PC-3 (cell line): ENCODE results near the gene RNF38. TPM values are rescaled to one million over a fixed set of nuclear protein-coding genes. Genes with fewer than 3 reads are reported as not detected.
A peak's percentile ranks its signal among the peaks of the same experiment; 100 is the strongest.
"Not testable (repeated sequence)": the region's sequence is repeated elsewhere in the genome, so short reads cannot be mapped to it uniquely, and the experiment has no call there.

Source experiments
- ATAC-seq: fragments of 200-7000 bp; cut with Tn5 transposase; 2 replicates; pipeline ENCODE4 v1.9.1; 2020; ENCODE audit warnings: mild to moderate bottlenecking, moderate library complexity
- BruUV-seq: library from RNA; stranded (reverse); fragments of 400-500 nt; replicated peaks from 2 replicates; lab custom pipeline; 2021; lab: Mats Ljungman, UMichigan
- CTCF ChIA-PET: fragments of 300-600 bp; sonication (Branson Sonifier 250); formaldehyde crosslinking; loops from one replicate; lab custom pipeline; 2022; ENCODE audit warnings: antibody characterized with exemption; lab: Charles Lee
- POLR2A ChIA-PET: fragments of 300-600 bp; sonication (Branson Sonifier 250); formaldehyde crosslinking; loops from one replicate; lab custom pipeline; 2022; ENCODE audit warnings: antibody characterized with exemption; ENCODE audit not compliant: unreplicated experiment; lab: Charles Lee
- DNase-seq: peaks from one replicate; pipeline ENCODE4 v3.0.0-alpha.2; 2015
- H2AFZ ChIP-seq: fragments of 300-600 bp; sonication (generic); 2 replicates; pipeline ENCODE4 v1.6.0; 2016; ENCODE audit warnings: antibody characterized with exemption, low read length
- H3F3A ChIP-seq: fragments of 300-600 bp; sonication (generic); one replicate; pipeline ENCODE4 v1.6.0; 2017; ENCODE audit warnings: antibody characterized with exemption, low read length, control low read depth, mild to moderate bottlenecking; ENCODE audit not compliant: unreplicated experiment
- H3K27ac ChIP-seq: fragments of 300-600 bp; sonication (generic); 2 replicates; pipeline ENCODE4 v1.5.1; 2016; ENCODE audit warnings: mild to moderate bottlenecking, low read length
- H3K27me3 ChIP-seq: fragments of 300-600 bp; sonication (generic); 2 replicates; pipeline ENCODE4 v1.6.1; 2016; ENCODE audit warnings: low read length, mixed read lengths
- H3K36me3 ChIP-seq: fragments of 300-600 bp; sonication (generic); 2 replicates; pipeline ENCODE4 v1.6.1; 2016; ENCODE audit warnings: low read depth, mixed run types, low read length, mixed read lengths
- H3K4me1 ChIP-seq: fragments of 300-600 bp; sonication (generic); 2 replicates; pipeline ENCODE4 v1.5.1; 2016; ENCODE audit warnings: low read length; ENCODE audit not compliant: insufficient read depth
- H3K4me2 ChIP-seq: fragments of 300-600 bp; sonication (generic); 2 replicates; pipeline ENCODE4 v1.6.0; 2016; ENCODE audit warnings: low read length
- H3K4me3 ChIP-seq: fragments of 300-600 bp; sonication (generic); 2 replicates; pipeline ENCODE4 v1.5.1; 2016; ENCODE audit warnings: mild to moderate bottlenecking, low read length, mixed read lengths
- H3K79me2 ChIP-seq: fragments of 300-600 bp; sonication (generic); 2 replicates; pipeline ENCODE4 v1.6.1; 2017; ENCODE audit warnings: low read length, mixed read lengths
- H3K9ac ChIP-seq: fragments of 300-600 bp; sonication (generic); 2 replicates; pipeline ENCODE4 v1.6.0; 2016; ENCODE audit warnings: mild to moderate bottlenecking, low read length
- H3K9me2 ChIP-seq: fragments of 300-600 bp; sonication (generic); replicated peaks from 2 replicates; pipeline ENCODE4 v1.6.1; 2016; ENCODE audit warnings: mixed run types, low read length, mixed read lengths
- H3K9me3 ChIP-seq: fragments of 300-600 bp; sonication (generic); 2 replicates; pipeline ENCODE4 v1.6.1; 2016; ENCODE audit warnings: low read length, mixed read lengths
- H4K20me1 ChIP-seq: fragments of 300-600 bp; sonication (generic); 2 replicates; pipeline ENCODE4 v1.6.1; 2016; ENCODE audit warnings: low read length, mixed read lengths
- CTCF ChIP-seq: fragments of 300-600 bp; sonication (generic); conservative IDR thresholded peaks from 2 replicates; pipeline ENCODE4 v1.5.1; 2017; ENCODE audit warnings: antibody characterized with exemption, low read depth, mild to moderate bottlenecking, low read length
- EZH2phosphoT487 ChIP-seq: fragments of 300-600 bp; sonication (generic); IDR thresholded peaks from 2 replicates; pipeline ENCODE4 v1.6.1; 2018; ENCODE audit warnings: mild to moderate bottlenecking, antibody characterized with exemption, low read length, borderline replicate concordance
- intact Hi-C: fragments of 100-400 bp; cut with micrococcal nuclease; formaldehyde crosslinking; loops from 2 replicates; pipeline ENCODE4 v1.9.0; 2023
- total RNA-seq: library from RNA; depleted of rRNA; stranded (reverse); fragments of >200 nt; gene quantifications from 2 replicates; pipeline ENCODE4 v1.2.3, GENCODE V29; 2014

Gene RNF38
- total RNA-seq, 1 experiment from 2014 or later = 4.3 TPM

- Histone ChIP-seq H3K4me2 (no peak overlapping the region), H4K20me1 (no peaks in the 10 kb centered on the region), H3K4me3 (no peak overlapping the region), H2AFZ (no peak overlapping the region), H3K9ac (no peak overlapping the region), H3F3A (no peaks in the 10 kb centered on the region), H3K9me3 (no peaks in the 10 kb centered on the region), H3K79me2 (peaks cover 49% of the 10 kb centered on the region), H3K27me3 (no peaks in the 10 kb centered on the region), H3K9me2 (no peaks in the 10 kb centered on the region), H3K27ac (no peak overlapping the region), H3K4me1 (peaks cover 8% of the 10 kb centered on the region), H3K36me3 (peaks cover 4% of the 10 kb centered on the region; the same call in 1 of the 2 replicates)
- intact Hi-C loops = no loop called here
- CTCF ChIA-PET = no interaction called here
- no peak for TF ChIP-seq CTCF
- BruUV-seq = no TSS peak
- POLR2A ChIA-PET = no interaction called here
- DNase-seq (no peak), ATAC-seq (no peak)
Observed at GRCh38 chr9:36389590-36389989, 10.5 kb downstream of the RNF38 start.

- H3K4me3 ChIP-seq, BruUV-seq, CTCF ChIA-PET, H3F3A ChIP-seq, H3K9ac ChIP-seq, H3K27me3 ChIP-seq, intact Hi-C loops, H3K9me3 ChIP-seq, H3K36me3 ChIP-seq, H3K27ac ChIP-seq, H4K20me1 ChIP-seq, POLR2A ChIA-PET, H2AFZ ChIP-seq, H3K9me2 ChIP-seq, ATAC-seq, H3K4me1 ChIP-seq: not testable (repeated sequence)
- DNase-seq = peak; percentile 65
- Histone ChIP-seq H3K79me2 (peaks cover 48% of the 10 kb centered on the region), H3K4me2 (peak overlapping the region; percentile 46)
Observed at GRCh38 chr9:36386396-36386965, 13.6 kb downstream of the RNF38 start.

- DNase-seq (no peak), ATAC-seq (no peak)
- H3K27ac ChIP-seq = no peak overlapping the region
- ChIA-PET CTCF (no interaction called here), POLR2A (no interaction called here)
- H3F3A ChIP-seq = no peaks in the 10 kb centered on the region
- peaks cover 4% of the 10 kb centered on the region; the same call in 1 of the 2 replicates for H3K36me3 ChIP-seq
- no peaks in the 10 kb centered on the region for H3K9me2 ChIP-seq
- no peaks in the 10 kb centered on the region for H4K20me1 ChIP-seq
- H3K4me3 ChIP-seq = no peak overlapping the region
- no TSS peak for BruUV-seq
- no peak overlapping the region for H2AFZ ChIP-seq
- peaks cover 52% of the 10 kb centered on the region for H3K79me2 ChIP-seq
- peaks cover 8% of the 10 kb centered on the region for H3K4me1 ChIP-seq
- no peak for TF ChIP-seq EZH2phosphoT487
- no peak for TF ChIP-seq CTCF
- no peak overlapping the region for H3K9ac ChIP-seq
- H3K4me2 ChIP-seq = no peak overlapping the region
- H3K27me3 ChIP-seq = no peaks in the 10 kb centered on the region
- H3K9me3 ChIP-seq = no peaks in the 10 kb centered on the region
- intact Hi-C loops = no loop called here
Observed at GRCh38 chr9:36382484-36382883, 17.6 kb downstream of the RNF38 start.
